Measurements from ENCODE around the gene CMTM7.

The CMTM7 gene

DNA sequence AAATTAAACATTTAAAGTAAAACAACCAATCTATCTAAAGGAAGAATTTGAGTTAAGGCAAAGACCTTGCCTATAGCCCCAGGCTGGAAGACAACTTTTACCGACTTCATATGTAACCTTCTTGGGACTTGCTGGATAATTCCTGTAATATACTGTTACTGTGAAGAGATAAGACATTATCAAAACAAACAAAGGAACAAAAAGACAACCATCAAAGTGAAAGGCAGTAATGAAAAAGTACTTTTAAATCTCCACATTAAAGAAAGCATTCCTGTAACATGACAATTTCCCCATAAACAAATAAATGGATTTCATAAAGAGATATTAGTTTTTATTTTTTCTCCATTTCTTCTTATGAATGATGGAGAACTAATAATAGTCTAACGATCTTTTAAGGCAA lies 108.6 kb downstream of the CMTM7 start:
- no peak overlapping the region for H3K4me3 ChIP-seq (ENCODE audit: severe bottlenecking)
- ATAC-seq (ENCODE audit: low read depth) (no peak), DNase-seq (ENCODE audit: low spot score) (no peak)
- no peak overlapping the region for H3K27ac ChIP-seq (ENCODE audit: poor library complexity, severe bottlenecking)
- H3K27me3 ChIP-seq (ENCODE audit: insufficient read depth, poor library complexity, severe bottlenecking), result no peaks in the 10 kb centered on the region
- no peaks in the 10 kb centered on the region for H3K9me3 ChIP-seq (ENCODE audit: severe bottlenecking)
- H3K36me3 ChIP-seq (ENCODE audit: low read depth), result no peaks in the 10 kb centered on the region
- TF ChIP-seq, protein P1, sequence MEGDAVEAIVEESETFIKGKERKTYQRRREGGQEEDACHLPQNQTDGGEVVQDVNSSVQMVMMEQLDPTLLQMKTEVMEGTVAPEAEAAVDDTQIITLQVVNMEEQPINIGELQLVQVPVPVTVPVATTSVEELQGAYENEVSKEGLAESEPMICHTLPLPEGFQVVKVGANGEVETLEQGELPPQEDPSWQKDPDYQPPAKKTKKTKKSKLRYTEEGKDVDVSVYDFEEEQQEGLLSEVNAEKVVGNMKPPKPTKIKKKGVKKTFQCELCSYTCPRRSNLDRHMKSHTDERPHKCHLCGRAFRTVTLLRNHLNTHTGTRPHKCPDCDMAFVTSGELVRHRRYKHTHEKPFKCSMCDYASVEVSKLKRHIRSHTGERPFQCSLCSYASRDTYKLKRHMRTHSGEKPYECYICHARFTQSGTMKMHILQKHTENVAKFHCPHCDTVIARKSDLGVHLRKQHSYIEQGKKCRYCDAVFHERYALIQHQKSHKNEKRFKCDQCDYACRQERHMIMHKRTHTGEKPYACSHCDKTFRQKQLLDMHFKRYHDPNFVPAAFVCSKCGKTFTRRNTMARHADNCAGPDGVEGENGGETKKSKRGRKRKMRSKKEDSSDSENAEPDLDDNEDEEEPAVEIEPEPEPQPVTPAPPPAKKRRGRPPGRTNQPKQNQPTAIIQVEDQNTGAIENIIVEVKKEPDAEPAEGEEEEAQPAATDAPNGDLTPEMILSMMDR (IDR thresholded peaks at IDR 0.05; ENCODE audit: poor library complexity, severe bottlenecking), result no peak
- peaks cover 10% of the 10 kb centered on the region for H3K4me1 ChIP-seq (ENCODE audit: insufficient read depth, poor library complexity, severe bottlenecking)

DNA sequence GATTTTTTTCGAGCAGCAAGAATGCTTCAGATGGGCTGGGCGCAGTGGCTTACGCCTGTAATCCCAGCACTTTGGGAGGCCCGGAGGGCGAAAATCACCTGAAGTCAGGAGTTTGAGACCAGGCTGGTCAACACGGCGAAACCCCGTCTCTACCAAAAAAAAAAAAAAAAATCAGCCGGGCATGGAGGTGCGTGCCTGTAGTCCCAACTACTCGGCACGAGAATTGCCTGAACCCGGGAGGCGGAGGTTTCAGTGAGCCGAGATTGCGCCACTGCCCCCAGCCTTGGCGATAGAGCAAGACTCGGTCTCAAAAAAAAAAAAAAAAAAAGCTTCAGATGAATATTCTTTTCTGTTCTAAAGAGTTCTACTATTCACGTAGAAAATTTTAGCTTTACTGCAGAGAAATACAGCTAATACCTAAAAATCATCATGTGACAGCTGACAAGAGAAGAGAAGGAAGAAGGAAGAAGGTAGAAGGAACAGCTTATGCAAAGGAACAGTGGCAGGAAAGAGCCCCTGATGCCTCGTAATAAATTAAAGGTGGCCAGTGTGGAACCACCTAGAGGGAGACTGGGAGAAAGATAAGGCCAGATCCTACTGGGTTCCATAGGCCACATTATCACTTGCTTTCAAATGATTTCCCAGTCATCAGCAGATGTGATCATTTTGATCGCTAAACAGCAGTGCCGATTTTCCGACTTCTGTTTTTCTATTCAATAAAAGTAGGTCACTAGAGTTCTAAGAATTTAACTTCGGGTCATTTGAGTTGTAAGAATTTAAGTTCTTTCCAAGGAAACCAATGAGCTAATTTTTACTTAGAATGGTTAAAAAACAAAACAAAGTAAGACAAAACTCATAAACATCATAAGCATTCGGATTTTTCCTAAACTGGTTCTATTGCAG lies 109.5 kb downstream of the CMTM7 start:
- Histone ChIP-seq H3K36me3 (ENCODE audit: low read depth) (no peaks in the 10 kb centered on the region), H3K27ac (ENCODE audit: poor library complexity, severe bottlenecking) (no peak overlapping the region), H3K9me3 (ENCODE audit: severe bottlenecking) (no peaks in the 10 kb centered on the region), H3K4me3 (ENCODE audit: severe bottlenecking) (peak overlapping the region; percentile 71), H3K27me3 (ENCODE audit: insufficient read depth, poor library complexity, severe bottlenecking) (no peaks in the 10 kb centered on the region), H3K4me1 (ENCODE audit: insufficient read depth, poor library complexity, severe bottlenecking) (peaks cover under 1% of the 10 kb centered on the region)
- TF ChIP-seq, protein P1 (IDR thresholded peaks at IDR 0.05; ENCODE audit: poor library complexity, severe bottlenecking), result no peak
- DNase-seq (ENCODE audit: low spot score), result no peak
- ATAC-seq (ENCODE audit: low read depth), result no peak

DNA sequence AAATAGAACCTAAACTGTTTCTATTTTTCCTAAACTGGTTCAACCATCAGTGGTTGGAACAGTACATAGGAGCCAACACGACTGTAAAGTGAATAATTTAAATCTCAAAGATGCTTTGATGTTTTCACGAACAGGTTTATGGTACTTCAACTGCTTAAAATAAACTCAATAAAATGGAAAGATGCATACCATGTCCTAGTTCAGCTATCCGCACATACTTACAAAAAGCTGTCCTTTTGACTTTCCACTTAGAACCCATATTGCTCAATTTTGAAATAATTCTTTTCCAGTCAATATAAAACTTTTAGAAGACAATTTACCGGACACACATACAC lies 110.1 kb downstream of the CMTM7 start:
- peak overlapping the region; percentile 59 for H3K27ac ChIP-seq (ENCODE audit: poor library complexity, severe bottlenecking)

DNA sequence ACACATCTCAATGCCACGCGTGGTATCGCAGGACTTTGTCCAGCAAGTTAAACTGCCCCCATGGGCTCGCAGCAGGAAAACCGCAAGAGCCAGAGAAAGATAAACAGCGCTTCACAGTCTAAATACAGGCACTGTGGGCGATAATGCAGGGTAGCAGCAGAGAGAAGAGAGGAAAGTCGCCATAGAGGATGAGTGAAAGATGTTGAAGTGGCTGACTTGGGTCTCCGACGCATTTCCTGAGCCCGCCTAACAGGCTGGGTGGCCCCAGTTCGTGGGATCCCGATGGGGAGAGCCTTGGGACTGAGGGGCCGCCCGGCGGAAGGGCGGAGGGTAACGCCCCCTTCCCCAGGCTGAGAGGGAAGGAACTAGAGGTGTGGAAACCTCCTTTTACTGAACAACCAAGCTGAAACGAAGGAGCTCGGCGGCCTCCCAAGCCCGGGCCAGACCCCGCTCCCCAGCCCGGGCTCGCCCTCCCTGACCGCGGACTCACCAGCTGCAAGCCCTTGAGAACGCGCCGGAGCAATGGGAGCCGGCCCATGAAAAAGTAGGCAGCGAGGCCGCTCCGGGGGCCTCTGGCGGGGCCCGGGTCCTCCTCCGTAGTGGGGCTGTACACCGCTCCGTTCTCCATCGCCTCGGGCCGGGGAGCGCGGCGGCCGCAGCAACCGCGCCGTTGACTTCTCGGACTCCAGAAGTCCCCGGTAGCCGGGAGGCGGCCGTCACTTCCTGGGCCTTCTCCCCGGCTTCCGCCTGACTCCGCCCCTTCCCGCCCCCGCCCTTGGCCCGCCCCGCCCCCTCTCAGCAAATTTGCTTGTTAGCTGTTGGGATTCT lies 110.7 kb downstream of the CMTM7 start, which contains the start of gene CMTM6:
Gene CMTM6 (minus strand): TSS at position 735 of the 828 bp plus-strand sequence. CDS start 107 bp downstream, at position 628.
- H3K4me3 ChIP-seq (ENCODE audit: severe bottlenecking), result peak within 1 kb of the TSS; percentile 71
- no peaks in the 10 kb centered on the region for H3K4me1 ChIP-seq (ENCODE audit: insufficient read depth, poor library complexity, severe bottlenecking)
- TF ChIP-seq, protein P1 (IDR thresholded peaks at IDR 0.05; ENCODE audit: poor library complexity, severe bottlenecking), result no peak
- H3K36me3 ChIP-seq (ENCODE audit: low read depth), result no peaks in the 10 kb centered on the region
- peak; percentile 88 for ATAC-seq (ENCODE audit: low read depth)
- H3K27ac ChIP-seq (ENCODE audit: poor library complexity, severe bottlenecking), result peak within 1 kb of the TSS; percentile 59
- peak; percentile 79 for DNase-seq (ENCODE audit: low spot score)
- H3K9me3 ChIP-seq (ENCODE audit: severe bottlenecking), result no peaks in the 10 kb centered on the region
- H3K27me3 ChIP-seq (ENCODE audit: insufficient read depth, poor library complexity, severe bottlenecking), result no peaks in the 10 kb centered on the region

More for the DNA sequence above, 110.1 kb downstream of the CMTM7 start:
- H3K9me3 ChIP-seq (ENCODE audit: severe bottlenecking), result no peaks in the 10 kb centered on the region
- DNase-seq (ENCODE audit: low spot score), result no peak
- TF ChIP-seq, protein P1 (IDR thresholded peaks at IDR 0.05; ENCODE audit: poor library complexity, severe bottlenecking), result no peak
- no peak for ATAC-seq (ENCODE audit: low read depth)
- H3K4me1 ChIP-seq (ENCODE audit: insufficient read depth, poor library complexity, severe bottlenecking), result no peaks in the 10 kb centered on the region
- peak overlapping the region; percentile 71 for H3K4me3 ChIP-seq (ENCODE audit: severe bottlenecking)
- no peaks in the 10 kb centered on the region for H3K27me3 ChIP-seq (ENCODE audit: insufficient read depth, poor library complexity, severe bottlenecking)
- H3K36me3 ChIP-seq (ENCODE audit: low read depth), result no peaks in the 10 kb centered on the region

Data from RWPE2 (cell line).